ENCODE measurements around the gene GAS2L1.

GAS2L1 gene

GRCh38 chr22:29268511-29269229, 37.8 kb upstream of the GAS2L1 start:
- peak; percentile 83 for DNase-seq (ENCODE audit: low read depth)
- no peak for TF ChIP-seq CTCF (conservative IDR thresholded peaks at IDR 0.05; ENCODE audit: low read depth, low read length)
- peak overlapping the region; percentile 90 for H3K4me3 ChIP-seq (ENCODE audit: low read depth, low read length)

GRCh38 chr22:29269230-29269604, 37.2 kb upstream of the GAS2L1 start:
- peak; percentile 21 for DNase-seq (ENCODE audit: low read depth)
- H3K4me3 ChIP-seq (ENCODE audit: low read depth, low read length): peak overlapping the region; percentile 90
- no peak for TF ChIP-seq CTCF (conservative IDR thresholded peaks at IDR 0.05; ENCODE audit: low read depth, low read length)

- no peak for TF ChIP-seq CTCF (conservative IDR thresholded peaks at IDR 0.05; ENCODE audit: low read depth, low read length)
- peak; percentile 40 for DNase-seq (ENCODE audit: low read depth)
- H3K4me3 ChIP-seq (ENCODE audit: low read depth, low read length): peak overlapping the region; percentile 90
These were observed 36.5 kb upstream of the GAS2L1 start for GRCh38 chr22:29269731-29270474.

- DNase-seq (ENCODE audit: low read depth): peak; percentile 28
- peak overlapping the region; percentile 90 for H3K4me3 ChIP-seq (ENCODE audit: low read depth, low read length)
These were observed 35.8 kb upstream of the GAS2L1 start for GRCh38 chr22:29270475-29271271.

DNA sequence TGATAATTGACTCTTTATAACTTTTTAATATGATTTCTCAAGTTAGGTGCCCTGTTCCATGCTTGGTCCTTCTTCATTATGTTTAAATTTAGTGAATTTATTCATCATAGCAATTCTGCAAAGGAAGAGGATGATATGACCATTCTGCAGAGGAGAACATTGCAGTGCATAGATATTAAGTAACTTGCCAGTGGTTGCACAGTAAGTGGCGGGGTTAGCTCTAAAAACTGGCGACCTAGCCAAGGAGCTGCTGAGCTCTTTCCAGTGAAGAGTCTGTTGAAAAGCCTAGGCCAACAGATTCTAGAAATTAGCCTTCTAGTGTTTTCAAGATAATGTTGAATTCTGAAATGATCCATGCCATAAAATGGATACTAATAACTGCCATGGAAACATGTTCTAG, 33.8 kb upstream of the GAS2L1 start:
- TF ChIP-seq CTCF (conservative IDR thresholded peaks at IDR 0.05; ENCODE audit: low read depth, low read length): no peak

More at GRCh38 chr22:29270475-29271271, 35.8 kb upstream of the GAS2L1 start:
- no peak for TF ChIP-seq CTCF (conservative IDR thresholded peaks at IDR 0.05; ENCODE audit: low read depth, low read length)

GRCh38 chr22:29275167-29275566, 31.3 kb upstream of the GAS2L1 start:
- TF ChIP-seq CTCF (conservative IDR thresholded peaks at IDR 0.05; ENCODE audit: low read depth, low read length): no peak
- no peak for DNase-seq (ENCODE audit: low read depth)
- H3K4me3 ChIP-seq (ENCODE audit: low read depth, low read length): no peak overlapping the region

More for the DNA sequence above, 33.8 kb upstream of the GAS2L1 start:
- DNase-seq (ENCODE audit: low read depth): no peak
- H3K4me3 ChIP-seq (ENCODE audit: low read depth, low read length): no peak overlapping the region

Measured in choroid plexus epithelial cell (primary cell).